K562 (cell line): ENCODE data around the gene CENPB. TPM values are rescaled to one million over a fixed set of nuclear protein-coding genes. Genes with fewer than 3 reads are reported as not detected.

Source experiments
- ATAC-seq: fragments of 200-7000 bp; cut with Tn5 transposase; 3 replicates; pipeline ENCODE4 v1.9.1; 2020; ENCODE audit warnings: moderate library complexity
- BruUV-seq: library from RNA; stranded (reverse); fragments of 400-500 nt; replicated peaks from 2 replicates; lab custom pipeline; 2021; lab: Mats Ljungman, UMichigan
- CTCF ChIA-PET: fragments of 300-600 bp; formaldehyde crosslinking; extraction: SDS; loops from one replicate; lab custom pipeline; 2021; ENCODE audit warnings: low intra/inter-chr PET ratio; lab: Yijun Ruan, JAX
- POLR2A ChIA-PET: fragments of 300-600, 350-650 bp; sonication (Branson Sonifier 250); formaldehyde crosslinking; extraction: SDS; loops from one replicate; lab custom pipeline; 2021; ENCODE audit warnings: antibody characterized with exemption, inconsistent platforms; lab: Yijun Ruan, JAX
- DNase-seq, 4 experiments: peaks; one replicate each; pipeline versions ENCODE4 v3.0.0 to v3.0.0-alpha.2; 2011 to 2018; ENCODE audit warnings: low spot score in 3 of 4, mixed read lengths in 3 of 4; ENCODE audit errors: extremely low read depth in 1 of 4
- FAIRE-seq: peaks from 2 replicates; lab custom pipeline; 2011; peaks lifted over from hg19 to GRCh38; lab: Jason Lieb, UNC
- H2AFZ ChIP-seq: 2 replicates; pipeline ENCODE4 v1.6.0; 2011; ENCODE audit warnings: low read depth, low read length, control low read depth, inconsistent platforms
- H3K27ac ChIP-seq: fragments of 200-600 bp; 3 replicates; pipeline ENCODE4 v1.8.0; 2011; ENCODE audit warnings: low read depth, mild to moderate bottlenecking, control low read depth, inconsistent platforms, low read length, moderate library complexity, mixed read lengths; ENCODE audit errors: extremely low read depth
- H3K27me3 ChIP-seq, 2 experiments: fragments of 300-600 bp in 1 of 2; 2 replicates in 1 of 2; 3 replicates in 1 of 2; pipeline versions ENCODE4 v1.6.0 to v1.8.0; 2011; ENCODE audit warnings: inconsistent platforms in 2 of 2, low read length in 2 of 2, mild to moderate bottlenecking in 1 of 2, mixed read lengths in 1 of 2, moderate library complexity in 1 of 2; ENCODE audit not compliant: control insufficient read depth in 2 of 2, insufficient read depth in 2 of 2
- H3K36me3 ChIP-seq: fragments of 300-600 bp; 3 replicates; pipeline ENCODE4 v1.8.0; 2011; ENCODE audit warnings: mild to moderate bottlenecking, low read length, inconsistent platforms; ENCODE audit not compliant: control insufficient read depth, insufficient read depth
- H3K4me1 ChIP-seq, 2 experiments: fragments of 200-600 bp in 1 of 2; replicated peaks in 1 of 2; 2 replicates in 1 of 2; 3 replicates in 1 of 2; pipeline versions ENCODE4 v1.5.1 to v1.8.0; 2011; ENCODE audit warnings: inconsistent platforms in 2 of 2, low read length in 2 of 2, mild to moderate bottlenecking in 1 of 2, mixed read lengths in 1 of 2, moderate library complexity in 1 of 2; ENCODE audit not compliant: control insufficient read depth in 2 of 2, insufficient read depth in 2 of 2
- H3K4me2 ChIP-seq: 2 replicates; pipeline ENCODE4 v1.6.1; 2011; ENCODE audit warnings: low read length, control low read depth, inconsistent platforms, mixed read lengths; ENCODE audit not compliant: insufficient read depth
- H3K4me3 ChIP-seq: fragments of 200-600 bp; sonication (generic), shearing (Covaris generic); 2 replicates; pipeline ENCODE4 v1.5.1; 2016; ENCODE audit warnings: control low read depth, inconsistent platforms
- H3K79me2 ChIP-seq: fragments of 200-600 bp; 3 replicates; pipeline ENCODE4 v1.8.0; 2011; ENCODE audit warnings: low read length, inconsistent platforms; ENCODE audit not compliant: control insufficient read depth, insufficient read depth
- H3K9ac ChIP-seq, 2 experiments: 2 replicates each; pipeline versions ENCODE4 v1.6.0 to v1.6.1; 2011; ENCODE audit warnings: low read depth in 2 of 2, low read length in 2 of 2, control low read depth in 1 of 2, inconsistent platforms in 1 of 2, mild to moderate bottlenecking in 1 of 2, mixed read lengths in 1 of 2; ENCODE audit not compliant: insufficient read depth in 1 of 2
- H3K9me1 ChIP-seq: one replicate; pipeline ENCODE4 v1.6.0; 2011; ENCODE audit warnings: inconsistent platforms, mild to moderate bottlenecking, low read length, moderate library complexity; ENCODE audit not compliant: control insufficient read depth, insufficient read depth
- H3K9me3 ChIP-seq: replicated peaks from 2 replicates; pipeline ENCODE4 v1.5.1; 2011; ENCODE audit warnings: low read depth, low read length, inconsistent platforms; ENCODE audit not compliant: control insufficient read depth, insufficient read depth
- H4K20me1 ChIP-seq: replicated peaks from 2 replicates; pipeline ENCODE4 v1.6.1; 2011; ENCODE audit warnings: low read length, inconsistent platforms, mixed read lengths; ENCODE audit not compliant: control insufficient read depth, insufficient read depth
- BACH1 ChIP-seq: fragments of 200-800 bp; sonication (Bioruptor generic); IDR thresholded peaks from 2 replicates; pipeline ENCODE4 v1.6.1; 2016; ENCODE audit warnings: missing genetic modification characterization, missing compliant biosample characterization
- BRD9 ChIP-seq: fragments of 450-650 bp; IDR thresholded peaks from 2 replicates; pipeline ENCODE4 v1.6.1; 2018; ENCODE audit warnings: low read depth; ENCODE audit not compliant: partially characterized antibody
- DDX20 ChIP-seq: fragments of 450-650 bp; IDR thresholded peaks from 2 replicates; pipeline ENCODE4 v1.6.1; 2016; ENCODE audit warnings: missing genetic modification characterization, low read depth, mild to moderate bottlenecking, missing compliant biosample characterization, moderate library complexity
- ETV6 ChIP-seq, 3 experiments: fragments of 150-350 bp in 1 of 3; sonication (generic) in 1 of 3; formaldehyde crosslinking in 1 of 3; IDR thresholded peaks; 2 replicates each; pipeline versions ENCODE4 v1.6.1 to v1.8.0; 2014 to 2022; ENCODE audit warnings: borderline replicate concordance in 2 of 3, low read depth in 2 of 3, antibody characterized with exemption in 1 of 3, low read length in 1 of 3, mild to moderate bottlenecking in 1 of 3, missing genetic modification reagents in 1 of 3
- KLF13 ChIP-seq: fragments of 450-650 bp; IDR thresholded peaks from 2 replicates; pipeline ENCODE4 v1.6.1; 2016; ENCODE audit warnings: missing genetic modification characterization, low read depth, mild to moderate bottlenecking, missing compliant biosample characterization, moderate library complexity, borderline replicate concordance
- MAFK ChIP-seq: IDR thresholded peaks from 2 replicates; pipeline ENCODE4 v1.6.1; 2011; ENCODE audit warnings: low read length, improper control_type of control experiment
- RBM39 ChIP-seq: fragments of 200-400 bp; formaldehyde crosslinking; optimal IDR thresholded peaks from 2 replicates; pipeline ENCODE3; 2018; ENCODE audit warnings: low read depth, low read length
- RREB1 ChIP-seq: fragments of 250-450 bp; sonication (Bioruptor Pico); IDR thresholded peaks from 2 replicates; pipeline ENCODE4 v1.4.0; 2020
- SAP30 ChIP-seq: fragments of 200-600 bp; sonication (generic); IDR thresholded peaks from 2 replicates; pipeline ENCODE4 v1.6.1; 2012; ENCODE audit warnings: borderline replicate concordance, low read depth, mild to moderate bottlenecking, moderate library complexity, low read length, control low read depth, inconsistent platforms; ENCODE audit not compliant: insufficient read depth, poor library complexity, severe bottlenecking
- ZNF23 ChIP-seq: fragments of 250-450 bp; sonication (Bioruptor Pico); IDR thresholded peaks from 2 replicates; pipeline ENCODE4 v1.4.0; 2020; ENCODE audit warnings: mild to moderate bottlenecking
- ZNF444 ChIP-seq: fragments of 250-450 bp; sonication (Bioruptor Pico); IDR thresholded peaks from 2 replicates; pipeline ENCODE4 v1.4.0; 2020; ENCODE audit warnings: mild to moderate bottlenecking, moderate library complexity
- ZNF830 ChIP-seq: fragments of 250-450 bp; sonication (Bioruptor Pico); IDR thresholded peaks from 2 replicates; pipeline ENCODE4 v1.5.0; 2021; ENCODE audit warnings: mild to moderate bottlenecking
- WGBS: fragments of 100-300 bp; shearing (Covaris generic); methylation state at CpG from one replicate; pipeline ENCODE4 v1.1.6; 2016; ENCODE audit warnings: low coverage, mixed read lengths; ENCODE audit not compliant: insufficient coverage; ENCODE audit errors: missing lambda C conversion rate; 5-methylcytosine and 5-hydroxymethylcytosine counted together
- in situ Hi-C: fragments of 300-500 bp; cut with MboI; formaldehyde crosslinking; loops from 4 replicates; pipeline ENCODE4 v1.15.0; 2018; ENCODE audit warnings: inconsistent platforms, mixed read lengths
- intact Hi-C: fragments of 100-400 bp; cut with micrococcal nuclease; formaldehyde crosslinking; loops from 2 replicates; pipeline ENCODE4 v1.14.2; 2022
- polyA plus RNA-seq, 8 experiments: library from polyadenylated mRNA; depleted of rRNA in 4 of 8; stranded (reverse) in 5 of 8; unstranded in 3 of 8; fragments of >200 nt; fragmentation: Nextera tagmentation in 2 of 8; fragmentation: Illumina TruSeq in 1 of 8; extraction: Ambion mirVana in 2 of 8; extraction: Trizol in 1 of 8; gene quantifications; 2 replicates each; pipeline versions ENCODE4 v1.2.1 to v1.2.3, GENCODE V29; 2011 to 2014; ENCODE audit warnings: inconsistent platforms in 1 of 8, missing spikeins in 1 of 8
- total RNA-seq, 7 experiments: library from RNA; depleted of rRNA in 6 of 7; stranded (reverse); fragments of >200 nt in 6 of 7; fragmentation: Illumina TruSeq in 2 of 7; extraction: Trizol in 2 of 7; gene quantifications; 2 replicates each; pipeline versions ENCODE4 v1.2.1 to v1.2.3, GENCODE V29; 2011 to 2021; ENCODE audit warnings: low replicate concordance in 1 of 7
- TF ChIP-seq, protein P1 (sequence below): sonication (generic); formaldehyde crosslinking; IDR thresholded peaks from 2 replicates; pipeline ENCODE4 v1.8.1; 2023; ENCODE audit warnings: mild to moderate bottlenecking, missing genetic modification reagents
- TF ChIP-seq, protein P2 (sequence below): IDR thresholded peaks from 2 replicates; pipeline ENCODE4 v1.6.1; 2016; ENCODE audit warnings: missing genetic modification characterization, missing compliant biosample characterization

The CENPB gene
- total and polyA plus RNA-seq, 9 of the 15 experiments (the other 6 are each of a cell fraction or from before 2014, with no cell fraction given) = 0.17 to 70.8 (median 24.9) TPM

- intact Hi-C loops (no loop called here), in situ Hi-C loops (no loop called here)
- H3K4me1 ChIP-seq = peaks cover 3 to 40% of the 10 kb centered on the region in 2 experiments; a peak in 3 of 5 replicates
- peak overlapping the region; percentile 86 for H3K4me2 ChIP-seq
- no peak for ATAC-seq
- no peaks in the 10 kb centered on the region for H3K9me1 ChIP-seq
- POLR2A ChIA-PET = interaction anchor here (0.6 to 0.7 kb wide), 2 partner anchors 96 to 1513 kb away, joined by 3 read pairs; no protein-coding TSS in a partner anchor
- H3K27me3 ChIP-seq = no peaks in the 10 kb centered on the region
- CTCF ChIA-PET = no interaction called here
- peak overlapping the region; percentile 27 to 70; a peak in 2 of 4 replicates for H3K9ac ChIP-seq
- DNase-seq = no peak
- 70% methylated on average over 1 of the region's 1 CpG for WGBS
- H4K20me1 ChIP-seq = no peaks in the 10 kb centered on the region
- no peaks in the 10 kb centered on the region for H3K9me3 ChIP-seq
- no peak overlapping the region for H3K27ac ChIP-seq
- H3K4me3 ChIP-seq = 0 out of 2 replicates have a peak overlapping the region, but pooled peaks have one; percentile 38
- H2AFZ ChIP-seq = peak overlapping the region; percentile 96; the same call in 1 of the 2 replicates
- TSS peak; percentile 81 for BruUV-seq
- no peaks in the 10 kb centered on the region for H3K79me2 ChIP-seq
- H3K36me3 ChIP-seq = no peaks in the 10 kb centered on the region
- no peak for FAIRE-seq
- TF ChIP-seq RBM39 = no peak
- TF ChIP-seq ETV6 (IDR thresholded peaks at IDR 0.05; ENCODE audit: borderline replicate concordance in 1 of 2, low read depth in 2 of 2, low read length in 1 of 2) = no peak
- no peak for TF ChIP-seq ETV6 (CRISPR knock-in tag; IDR thresholded peaks at IDR 0.05; ENCODE audit: borderline replicate concordance)
- TF ChIP-seq ZNF830 = no peak
- TF ChIP-seq BACH1 (tag) = no peak
- no peak for TF ChIP-seq BRD9
- TF ChIP-seq, protein P1, sequence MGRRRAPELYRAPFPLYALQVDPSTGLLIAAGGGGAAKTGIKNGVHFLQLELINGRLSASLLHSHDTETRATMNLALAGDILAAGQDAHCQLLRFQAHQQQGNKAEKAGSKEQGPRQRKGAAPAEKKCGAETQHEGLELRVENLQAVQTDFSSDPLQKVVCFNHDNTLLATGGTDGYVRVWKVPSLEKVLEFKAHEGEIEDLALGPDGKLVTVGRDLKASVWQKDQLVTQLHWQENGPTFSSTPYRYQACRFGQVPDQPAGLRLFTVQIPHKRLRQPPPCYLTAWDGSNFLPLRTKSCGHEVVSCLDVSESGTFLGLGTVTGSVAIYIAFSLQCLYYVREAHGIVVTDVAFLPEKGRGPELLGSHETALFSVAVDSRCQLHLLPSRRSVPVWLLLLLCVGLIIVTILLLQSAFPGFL (CRISPR knock-in tag) = no peak
- no peak for TF ChIP-seq SAP30
- TF ChIP-seq ZNF23 (CRISPR knock-in tag) = no peak
- TF ChIP-seq KLF13 (tag) = no peak
- TF ChIP-seq MAFK = no peak
- TF ChIP-seq, protein P2, sequence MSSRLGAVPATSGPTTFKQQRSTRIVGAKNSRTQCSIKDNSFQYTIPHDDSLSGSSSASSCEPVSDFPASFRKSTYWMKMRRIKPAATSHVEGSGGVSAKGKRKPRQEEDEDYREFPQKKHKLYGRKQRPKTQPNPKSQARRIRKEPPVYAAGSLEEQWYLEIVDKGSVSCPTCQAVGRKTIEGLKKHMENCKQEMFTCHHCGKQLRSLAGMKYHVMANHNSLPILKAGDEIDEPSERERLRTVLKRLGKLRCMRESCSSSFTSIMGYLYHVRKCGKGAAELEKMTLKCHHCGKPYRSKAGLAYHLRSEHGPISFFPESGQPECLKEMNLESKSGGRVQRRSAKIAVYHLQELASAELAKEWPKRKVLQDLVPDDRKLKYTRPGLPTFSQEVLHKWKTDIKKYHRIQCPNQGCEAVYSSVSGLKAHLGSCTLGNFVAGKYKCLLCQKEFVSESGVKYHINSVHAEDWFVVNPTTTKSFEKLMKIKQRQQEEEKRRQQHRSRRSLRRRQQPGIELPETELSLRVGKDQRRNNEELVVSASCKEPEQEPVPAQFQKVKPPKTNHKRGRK (tag) = no peak
- no peak for TF ChIP-seq DDX20 (tag)
- no peak for TF ChIP-seq ZNF444
- no peak for TF ChIP-seq RREB1 (CRISPR knock-in tag)
Observed at GRCh38 chr20:3744037-3744436, 42.5 kb downstream of the CENPB start.
